ENCODE measurements around the gene CCK. TPM values are rescaled to one million over a fixed set of nuclear protein-coding genes. Genes with fewer than 3 reads are reported as not detected.

CCK gene
- total and polyA plus RNA-seq, 2 experiments from 2014 or later = 0.97 TPM; not detected in 1

- in situ Hi-C loops (cut with MboI) = no loop called here
Measured at GRCh38 chr3:42229266-42229941, 36.6 kb downstream of the CCK start.

GRCh38 chr3:42228796-42229195 is 37.2 kb downstream of the CCK start:
- no peak overlapping the region for H3K4me3 ChIP-seq
- no peak overlapping the region for H3K27ac ChIP-seq
- H3K4me1 ChIP-seq (ENCODE audit: insufficient read depth) = no peaks in the 10 kb centered on the region
- no peaks in the 10 kb centered on the region for H3K9me3 ChIP-seq (ENCODE audit: low read depth)
- no peaks in the 10 kb centered on the region; the same call in 1 of the 2 replicates for H3K36me3 ChIP-seq (ENCODE audit: low read depth)
- no peak overlapping the region for H3K4me2 ChIP-seq (ENCODE audit: unreplicated experiment)
- no peak overlapping the region for H3K9ac ChIP-seq
- no peaks in the 10 kb centered on the region for H3K79me2 ChIP-seq (ENCODE audit: insufficient read depth)
- TF ChIP-seq EZH2 (IDR thresholded peaks at IDR 0.05; ENCODE audit: insufficient read depth, poor library complexity, severe bottlenecking) (no peak), EZH2phosphoT487 (IDR thresholded peaks at IDR 0.05; ENCODE audit: insufficient read depth, low read depth) (no peak)
- in situ Hi-C loops (cut with MboI) = no loop called here
- H3K9me2 ChIP-seq (ENCODE audit: insufficient read depth) = no peaks in the 10 kb centered on the region
- DNase-seq = peak; percentile 13
- peaks cover 8% of the 10 kb centered on the region; the same call in 1 of the 2 replicates for H3F3A ChIP-seq (ENCODE audit: insufficient read depth)
- H4K20me1 ChIP-seq (ENCODE audit: insufficient read depth) = no peaks in the 10 kb centered on the region
- H3K27me3 ChIP-seq (replicated peaks; ENCODE audit: insufficient read depth) = no peaks in the 10 kb centered on the region
- H2AFZ ChIP-seq = no peak overlapping the region
- WGBS, 2 experiments (ENCODE audit: low coverage in 1 of 2, low lambda C conversion rate in 2 of 2, missing lambda C conversion rate in 2 of 2) = 47 to 54% methylated on average over 5 of the region's 5 CpGs

More at GRCh38 chr3:42229266-42229941, 36.6 kb downstream of the CCK start:
- no peaks in the 10 kb centered on the region for H4K20me1 ChIP-seq (ENCODE audit: insufficient read depth)
- no peaks in the 10 kb centered on the region for H3K79me2 ChIP-seq (ENCODE audit: insufficient read depth)
- H3K9ac ChIP-seq = no peak overlapping the region
- no peaks in the 10 kb centered on the region for H3K9me3 ChIP-seq (ENCODE audit: low read depth)
- no peak for DNase-seq
- no peaks in the 10 kb centered on the region for H3K27me3 ChIP-seq (replicated peaks; ENCODE audit: insufficient read depth)
- no peak overlapping the region for H3K27ac ChIP-seq
- peaks cover 8% of the 10 kb centered on the region; the same call in 1 of the 2 replicates for H3F3A ChIP-seq (ENCODE audit: insufficient read depth)
- no peaks in the 10 kb centered on the region for H3K9me2 ChIP-seq (ENCODE audit: insufficient read depth)
- peak overlapping the region; percentile 69; the same call in 1 of the 2 replicates for H3K4me3 ChIP-seq
- no peaks in the 10 kb centered on the region for H3K4me1 ChIP-seq (ENCODE audit: insufficient read depth)
- TF ChIP-seq EZH2phosphoT487 (IDR thresholded peaks at IDR 0.05; ENCODE audit: insufficient read depth, low read depth) (no peak), EZH2 (IDR thresholded peaks at IDR 0.05; ENCODE audit: insufficient read depth, poor library complexity, severe bottlenecking) (no peak)
- peak overlapping the region; percentile 81 for H2AFZ ChIP-seq
- 49 to 55% methylated on average over 5 of the region's 5 CpGs for WGBS, 2 experiments (ENCODE audit: low coverage in 1 of 2, low lambda C conversion rate in 2 of 2, missing lambda C conversion rate in 2 of 2)
- H3K36me3 ChIP-seq (ENCODE audit: low read depth) = no peaks in the 10 kb centered on the region
- peak overlapping the region; percentile 85 for H3K4me2 ChIP-seq (ENCODE audit: unreplicated experiment)

GRCh38 chr3:42226470-42227425 is 39.2 kb downstream of the CCK start:
- Histone ChIP-seq H3K36me3 (ENCODE audit: low read depth) (no peaks in the 10 kb centered on the region; the same call in 1 of the 2 replicates), H3K4me1 (ENCODE audit: insufficient read depth) (no peaks in the 10 kb centered on the region), H4K20me1 (ENCODE audit: insufficient read depth) (no peaks in the 10 kb centered on the region), H3K9ac (no peak overlapping the region), H3F3A (ENCODE audit: insufficient read depth) (peaks cover 8% of the 10 kb centered on the region; the same call in 1 of the 2 replicates), H2AFZ (no peak overlapping the region), H3K4me2 (ENCODE audit: unreplicated experiment) (no peak overlapping the region), H3K27ac (no peak overlapping the region), H3K79me2 (ENCODE audit: insufficient read depth) (no peaks in the 10 kb centered on the region), H3K9me2 (ENCODE audit: insufficient read depth) (no peaks in the 10 kb centered on the region), H3K27me3 (replicated peaks; ENCODE audit: insufficient read depth) (no peaks in the 10 kb centered on the region), H3K4me3 (no peak overlapping the region), H3K9me3 (ENCODE audit: low read depth) (no peaks in the 10 kb centered on the region)
- WGBS, 2 experiments (ENCODE audit: low coverage in 1 of 2, low lambda C conversion rate in 2 of 2, missing lambda C conversion rate in 2 of 2) = 79 to 81% methylated on average over 11 of the region's 11 CpGs
- TF ChIP-seq EZH2phosphoT487 (IDR thresholded peaks at IDR 0.05; ENCODE audit: insufficient read depth, low read depth) (no peak), EZH2 (IDR thresholded peaks at IDR 0.05; ENCODE audit: insufficient read depth, poor library complexity, severe bottlenecking) (no peak)
- in situ Hi-C loops (cut with MboI) = no loop called here
- peak; percentile 38 for DNase-seq

Data from GM23248 (cell line).